Stimulated activated naive CD8-positive, alpha-beta T cell treated with anti-CD3 and anti-CD28 coated beads, Interleukin-15, amount 100 ng/mL, for 72 hours (primary cell): ENCODE measurements around the gene TMEM86B.
A peak's percentile ranks its signal among the peaks of the same experiment; 100 is the strongest.

Experiments
- ATAC-seq: fragments of 150-1000 bp; cut with Tn5 transposase; 2 replicates; pipeline ENCODE4 v1.10.0; 2021; ENCODE audit warnings: mild to moderate bottlenecking, moderate library complexity
- DNase-seq, 2 donors: peaks; one replicate each; pipeline ENCODE4 v3.0.0; 2021 to 2022
- H3K27ac Mint-ChIP-seq, 2 donors: one replicate each; pipeline ENCODE4 v1.8.0; 2022; ENCODE audit warnings: mild to moderate bottlenecking in 2 of 2, mixed read lengths in 2 of 2, moderate library complexity in 2 of 2
- H3K27me3 Mint-ChIP-seq: one replicate; pipeline ENCODE4 v1.8.0; 2022; ENCODE audit warnings: mixed read lengths
- H3K4me1 Mint-ChIP-seq: one replicate; pipeline ENCODE4 v1.8.0; 2022; ENCODE audit warnings: mild to moderate bottlenecking, mixed read lengths
- H3K4me3 Mint-ChIP-seq, 2 donors: one replicate each; pipeline ENCODE4 v1.8.0; 2022; ENCODE audit warnings: mild to moderate bottlenecking in 2 of 2, mixed read lengths in 2 of 2, moderate library complexity in 1 of 2
- H3K9me3 Mint-ChIP-seq, 2 donors: one replicate each; pipeline ENCODE4 v1.8.0; 2022; ENCODE audit warnings: mixed read lengths in 2 of 2

Gene TMEM86B, protein sequence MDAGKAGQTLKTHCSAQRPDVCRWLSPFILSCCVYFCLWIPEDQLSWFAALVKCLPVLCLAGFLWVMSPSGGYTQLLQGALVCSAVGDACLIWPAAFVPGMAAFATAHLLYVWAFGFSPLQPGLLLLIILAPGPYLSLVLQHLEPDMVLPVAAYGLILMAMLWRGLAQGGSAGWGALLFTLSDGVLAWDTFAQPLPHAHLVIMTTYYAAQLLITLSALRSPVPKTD

DNA sequence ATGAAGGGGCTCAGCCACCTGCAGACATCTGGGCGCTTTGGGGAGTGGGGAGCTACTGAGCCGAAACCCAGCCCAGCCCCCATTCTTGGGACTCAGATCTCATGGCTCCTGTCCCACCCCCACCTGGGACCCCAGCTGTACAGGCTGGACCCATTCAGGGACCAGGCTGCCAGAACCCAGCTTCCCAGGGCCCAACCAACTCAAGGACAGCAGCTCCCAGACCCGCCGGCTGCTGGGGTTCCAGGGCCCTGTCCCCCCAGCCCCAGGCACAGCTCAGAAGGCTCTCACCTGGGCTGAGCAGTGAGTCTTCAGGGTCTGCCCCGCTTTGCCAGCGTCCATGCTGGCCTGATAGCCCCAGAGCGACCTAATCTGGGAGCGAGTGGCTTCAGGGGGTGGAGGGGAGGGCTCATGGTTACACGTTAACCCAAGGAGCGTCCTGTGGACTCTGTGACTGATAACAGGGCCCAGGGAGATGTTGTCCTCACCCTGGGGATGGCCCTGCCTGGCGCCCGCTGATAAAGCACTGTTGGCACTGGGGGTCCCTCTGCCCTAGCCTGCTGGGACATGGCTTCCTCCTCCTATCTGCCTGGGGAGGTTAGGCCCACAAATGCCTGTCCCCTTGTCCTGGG lies at the start of gene TMEM86B:
Gene TMEM86B, minus strand, starts transcription at position 361 of the 629 bp plus-strand sequence. Its CDS starts 22 bp downstream, at position 339.
- DNase-seq (no peak), ATAC-seq (no peak)
- peak within 1 kb of the TSS in 1 of 2 donors; percentile 24 for H3K4me3 Mint-ChIP-seq
- peaks cover 10% of the 10 kb centered on the region for H3K4me1 Mint-ChIP-seq
- H3K27me3 Mint-ChIP-seq: no peaks in the 10 kb centered on the region
- no peaks in the 10 kb centered on the region for H3K9me3 Mint-ChIP-seq
- peak within 1 kb of the TSS; percentile 33 to 74 for H3K27ac Mint-ChIP-seq

DNA sequence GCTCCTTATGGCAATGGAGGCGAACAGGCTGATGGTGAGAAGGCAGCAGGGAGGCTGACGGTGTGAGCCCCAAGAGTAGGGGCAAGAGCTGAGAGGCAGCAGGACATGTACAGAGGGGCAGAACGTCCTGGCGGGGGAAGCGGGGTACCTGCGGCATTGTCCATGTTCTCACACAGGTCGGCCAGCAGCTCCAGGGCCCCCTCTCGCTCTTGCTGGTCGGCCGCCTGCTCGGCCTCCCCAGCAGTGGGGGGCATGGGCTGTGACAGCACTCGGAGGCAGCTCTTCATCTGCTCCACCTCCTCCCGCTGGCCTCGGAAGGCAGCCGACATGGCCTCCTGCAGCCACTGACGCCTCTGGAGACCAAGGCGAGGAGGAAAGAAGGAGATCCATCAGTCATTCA lies 48.9 kb upstream of the TMEM86B start:
- H3K27ac Mint-ChIP-seq: no peak overlapping the region

DNA sequence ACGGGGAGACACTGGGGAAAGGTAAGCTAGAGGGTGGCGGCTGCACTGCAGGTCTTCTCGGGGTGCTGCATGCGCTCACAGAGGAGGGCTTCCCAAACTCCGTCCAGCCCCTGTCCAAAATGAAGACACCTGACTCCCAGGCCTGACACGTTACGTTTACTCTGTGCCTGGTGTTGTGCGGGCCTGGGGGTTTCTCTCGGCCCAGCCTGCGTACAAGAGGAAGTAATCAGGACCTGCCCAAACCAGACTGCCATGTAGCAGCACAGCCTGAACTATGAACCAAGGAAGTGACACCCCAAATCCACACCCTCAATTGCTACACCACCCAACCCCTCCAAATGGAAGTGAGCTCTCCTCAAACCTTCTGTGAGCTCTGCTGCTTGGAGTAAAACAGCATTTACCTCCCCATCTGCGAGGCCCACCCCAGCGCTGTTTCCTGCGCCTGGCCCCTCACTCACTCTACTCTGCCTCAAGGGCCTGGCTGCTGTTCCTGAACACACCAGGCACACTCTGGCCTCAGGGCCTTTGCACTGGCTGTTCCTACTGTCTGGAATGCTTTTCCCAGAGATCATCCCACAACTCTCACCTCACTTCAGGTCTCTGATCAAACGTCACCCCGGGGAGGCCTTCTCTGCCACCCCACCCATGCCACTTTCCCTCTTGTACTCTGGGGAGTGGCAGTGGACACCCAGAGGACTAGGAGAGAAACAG lies 48.3 kb upstream of the TMEM86B start:
- H3K27me3 Mint-ChIP-seq: no peaks in the 10 kb centered on the region
- no peak overlapping the region for H3K27ac Mint-ChIP-seq
- DNase-seq: no peak
- H3K9me3 Mint-ChIP-seq: no peaks in the 10 kb centered on the region
- no peak overlapping the region for H3K4me3 Mint-ChIP-seq
- H3K4me1 Mint-ChIP-seq: peaks cover 50% of the 10 kb centered on the region
- ATAC-seq: no peak

More for the DNA sequence above, 48.9 kb upstream of the TMEM86B start:
- Mint-ChIP-seq H3K4me3 (no peak overlapping the region), H3K9me3 (no peaks in the 10 kb centered on the region), H3K27me3 (no peaks in the 10 kb centered on the region), H3K4me1 (peaks cover 52% of the 10 kb centered on the region)
- no peak for ATAC-seq
- no peak for DNase-seq

DNA sequence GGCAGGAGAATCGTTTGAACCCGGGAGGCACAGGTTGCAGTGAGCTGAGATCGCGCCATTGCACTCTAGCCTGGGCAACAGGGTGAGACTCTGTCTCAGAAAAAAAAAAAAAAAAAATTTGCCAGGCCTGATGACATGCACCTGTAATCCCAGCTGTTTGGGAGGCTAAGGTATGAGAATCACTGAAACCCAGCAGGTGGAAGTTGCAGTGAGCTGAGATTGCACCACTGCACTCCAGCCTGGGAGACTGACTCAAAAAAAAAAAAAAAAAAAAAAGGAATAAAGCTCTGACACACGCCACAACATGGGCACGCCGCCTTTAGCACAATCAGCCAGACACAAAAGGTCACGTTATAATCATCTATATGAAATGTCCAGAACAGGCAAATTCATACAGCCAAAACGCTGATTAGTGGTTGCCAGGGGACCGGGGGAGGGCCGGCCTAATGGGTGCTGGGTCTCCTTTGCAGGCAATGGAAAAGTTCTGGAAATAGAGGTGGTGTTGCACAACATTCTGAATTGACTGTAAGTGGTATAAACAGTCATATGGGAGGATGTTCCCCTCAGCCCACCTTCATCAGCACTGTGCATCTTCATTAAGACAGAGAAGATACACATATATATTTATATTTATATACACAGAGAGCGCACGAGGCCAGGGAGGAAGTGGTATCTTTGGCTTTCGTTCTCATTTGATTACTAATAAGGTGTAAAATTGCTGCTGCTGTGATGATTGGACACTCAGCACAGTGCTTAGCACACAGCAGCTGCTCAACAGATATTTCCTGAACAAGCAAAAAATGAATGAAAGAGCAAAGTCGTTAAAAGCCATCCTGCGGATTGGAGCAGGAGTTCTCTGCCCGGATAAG lies 47.5 kb upstream of the TMEM86B start:
- no peak for DNase-seq
- ATAC-seq: no peak
- Mint-ChIP-seq H3K27ac (peak overlapping the region in 1 of 2 donors; percentile 40), H3K27me3 (no peaks in the 10 kb centered on the region), H3K9me3 (no peaks in the 10 kb centered on the region), H3K4me1 (peaks cover 43% of the 10 kb centered on the region), H3K4me3 (no peak overlapping the region)

DNA sequence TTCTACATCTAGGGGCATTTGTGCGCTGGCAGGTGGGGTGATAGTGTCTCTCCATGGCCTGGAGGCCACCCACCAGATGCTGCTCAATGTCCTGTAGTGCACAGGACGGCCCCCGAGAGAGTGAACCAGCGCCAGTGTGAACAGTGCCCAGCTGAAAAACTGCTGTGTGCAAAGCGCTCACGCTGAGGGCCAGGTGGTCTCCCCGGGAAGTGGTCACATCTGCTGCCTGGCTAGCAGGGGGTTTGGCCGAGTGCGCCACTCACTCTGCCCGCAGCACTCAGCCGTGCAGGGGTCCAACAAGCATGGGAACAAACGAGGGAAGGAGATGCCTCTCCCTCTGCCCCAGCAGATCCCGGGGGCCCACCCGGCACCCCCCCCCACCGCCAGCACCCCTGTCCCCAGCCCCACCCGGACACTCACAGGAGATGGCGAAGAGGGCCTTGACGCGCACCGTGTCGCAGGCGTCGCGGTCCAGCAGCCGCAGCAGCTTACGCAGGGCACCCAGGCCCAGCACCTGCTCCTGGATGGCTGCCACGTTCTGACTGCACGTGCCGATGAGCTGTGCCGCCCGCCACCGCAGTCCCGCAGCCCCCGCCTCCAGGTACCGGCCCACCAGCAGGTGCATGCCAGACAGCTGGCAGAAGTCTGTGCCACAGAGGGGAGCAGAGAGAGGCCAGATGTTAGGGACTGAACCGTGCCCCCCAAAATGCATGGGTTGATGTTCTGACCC lies 45.6 kb upstream of the TMEM86B start:
- no peak for DNase-seq
- Mint-ChIP-seq H3K4me1 (peaks cover 23% of the 10 kb centered on the region), H3K4me3 (no peak overlapping the region), H3K9me3 (no peaks in the 10 kb centered on the region), H3K27ac (no peak overlapping the region), H3K27me3 (no peaks in the 10 kb centered on the region)
- ATAC-seq: no peak

DNA sequence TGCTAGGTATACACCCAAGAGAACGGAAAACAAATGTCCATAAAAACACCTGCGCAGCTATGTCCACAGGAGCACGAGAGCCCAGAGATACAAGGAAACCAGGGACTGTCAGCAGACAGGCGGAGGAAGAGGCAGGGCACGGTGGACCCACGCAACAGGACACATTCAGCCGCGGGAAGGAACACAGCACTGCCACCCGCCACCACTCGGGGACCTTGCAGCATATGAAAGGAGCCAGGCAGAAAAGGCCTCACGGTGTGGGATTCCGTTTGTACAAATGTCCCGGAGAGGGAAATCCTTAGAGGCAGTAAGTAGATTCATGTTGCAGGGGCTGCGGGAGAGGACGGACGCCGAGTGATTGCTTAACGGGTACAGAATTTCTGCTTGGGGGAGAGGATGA lies 43.6 kb upstream of the TMEM86B start:
- no peak for ATAC-seq
- peak overlapping the region in 1 of 2 donors; percentile 82 for H3K27ac Mint-ChIP-seq
- DNase-seq: no peak
- H3K27me3 Mint-ChIP-seq: no peaks in the 10 kb centered on the region
- H3K4me3 Mint-ChIP-seq: no peak overlapping the region
- H3K9me3 Mint-ChIP-seq: no peaks in the 10 kb centered on the region
- H3K4me1 Mint-ChIP-seq: peaks cover 10% of the 10 kb centered on the region

DNA sequence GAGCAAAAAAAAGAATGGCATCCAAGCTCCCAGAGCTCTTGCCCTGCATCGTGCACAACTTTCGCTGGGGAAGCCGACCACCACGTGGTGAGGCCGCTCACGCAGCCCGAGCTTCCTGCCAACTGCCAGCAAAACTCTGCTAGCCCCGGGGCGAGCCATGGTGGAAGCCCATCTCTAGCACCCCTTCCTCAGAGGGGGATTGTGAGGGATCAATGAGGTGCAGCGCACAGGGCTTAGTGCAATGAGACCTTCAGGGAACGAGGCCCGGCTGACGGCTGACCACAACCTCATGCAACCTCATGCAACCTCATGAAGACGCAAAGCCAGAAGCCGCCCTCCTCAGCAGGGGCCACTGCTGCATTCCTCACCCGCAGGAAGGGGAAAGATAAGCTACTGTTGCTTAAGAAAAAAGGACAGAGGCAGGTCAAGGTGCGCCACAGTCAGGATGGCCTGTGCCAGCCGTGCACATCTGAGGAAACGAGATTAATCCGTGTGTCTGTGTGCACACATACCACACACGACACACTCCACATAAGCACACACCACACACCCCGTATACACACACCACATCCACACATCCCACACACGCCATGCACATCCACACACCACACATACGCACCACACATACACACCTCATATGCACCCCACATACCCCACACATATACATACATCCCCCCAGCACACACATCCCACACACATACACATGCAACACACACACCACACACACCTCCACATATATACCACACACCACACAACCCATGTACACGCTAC lies 41.8 kb upstream of the TMEM86B start:
- ATAC-seq: no peak
- no peak for DNase-seq
- H3K27me3 Mint-ChIP-seq: no peaks in the 10 kb centered on the region
- peak overlapping the region in 1 of 2 donors; percentile 2 for H3K27ac Mint-ChIP-seq
- H3K4me3 Mint-ChIP-seq: no peak overlapping the region
- H3K9me3 Mint-ChIP-seq: peaks cover 6 to 8% of the 10 kb centered on the region in 2 donors
- no peaks in the 10 kb centered on the region for H3K4me1 Mint-ChIP-seq

DNA sequence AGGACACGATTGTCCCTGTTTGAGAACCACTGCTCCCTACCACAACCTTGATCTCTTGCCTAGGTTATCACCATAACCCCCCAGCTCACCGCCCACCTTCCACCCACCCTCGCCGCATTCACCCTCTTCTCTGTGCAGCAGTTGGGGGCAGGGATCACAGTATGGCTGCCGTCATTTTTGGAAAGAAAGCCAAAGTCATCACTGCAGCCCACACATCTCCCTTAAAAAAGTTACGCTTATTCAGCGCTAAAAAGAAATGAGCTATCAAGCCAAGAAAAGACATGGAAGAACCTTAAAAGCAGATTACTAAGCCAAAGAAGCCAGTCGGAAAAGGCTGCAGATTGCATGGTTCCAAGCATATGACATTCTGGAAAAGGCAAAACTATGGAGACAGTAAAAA lies 40.7 kb upstream of the TMEM86B start:
- ATAC-seq: no peak
- H3K27me3 Mint-ChIP-seq: no peaks in the 10 kb centered on the region
- H3K4me3 Mint-ChIP-seq: no peak overlapping the region
- H3K9me3 Mint-ChIP-seq: peaks cover 6 to 8% of the 10 kb centered on the region in 2 donors
- H3K27ac Mint-ChIP-seq: no peak overlapping the region
- DNase-seq: no peak
- H3K4me1 Mint-ChIP-seq: no peaks in the 10 kb centered on the region

DNA sequence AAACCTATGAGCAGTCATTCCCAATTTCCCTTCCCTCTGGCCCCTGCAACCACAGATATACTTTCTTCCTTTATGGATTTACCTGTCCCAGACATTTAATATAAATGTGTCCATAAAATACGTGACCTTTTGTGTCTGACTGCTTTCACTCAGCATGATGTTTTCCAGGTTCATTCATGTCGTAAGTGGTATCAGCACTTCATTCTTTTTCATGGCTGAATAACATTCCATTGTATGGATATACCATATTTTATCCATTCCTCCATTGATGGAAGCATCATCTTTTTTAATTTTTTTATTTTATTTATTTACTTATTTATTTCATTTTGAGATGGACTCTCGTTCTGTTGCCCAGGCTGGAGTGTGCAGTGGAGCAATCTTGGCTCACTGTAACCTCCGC lies 38.3 kb upstream of the TMEM86B start:
- H3K27ac Mint-ChIP-seq: no peak overlapping the region
- no peaks in the 10 kb centered on the region for H3K4me1 Mint-ChIP-seq
- DNase-seq: no peak
- no peak overlapping the region for H3K4me3 Mint-ChIP-seq
- no peak for ATAC-seq
- H3K9me3 Mint-ChIP-seq: peaks cover 6 to 8% of the 10 kb centered on the region in 2 donors
- H3K27me3 Mint-ChIP-seq: no peaks in the 10 kb centered on the region

DNA sequence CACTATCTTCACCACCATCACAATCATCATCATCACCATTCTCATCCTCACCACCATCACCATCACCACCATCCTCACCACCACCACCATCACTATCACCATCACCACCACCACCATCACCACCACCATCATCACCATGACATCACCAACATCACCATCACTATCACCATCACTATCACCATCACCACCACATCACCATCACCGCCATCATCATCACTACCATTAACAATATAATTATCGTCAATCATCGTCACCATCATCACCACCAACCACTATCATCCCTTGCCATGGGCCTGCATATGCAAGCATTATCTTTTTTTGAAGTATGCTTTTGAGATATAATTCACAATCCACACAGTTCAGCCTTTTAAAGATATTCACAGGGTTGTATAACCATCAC lies 37.8 kb upstream of the TMEM86B start:
- H3K27ac Mint-ChIP-seq: peak overlapping the region in 1 of 2 donors; percentile 0
- no peak for DNase-seq
- H3K27me3 Mint-ChIP-seq: no peaks in the 10 kb centered on the region
- peaks cover 6 to 8% of the 10 kb centered on the region in 2 donors for H3K9me3 Mint-ChIP-seq
- H3K4me1 Mint-ChIP-seq: no peaks in the 10 kb centered on the region
- no peak overlapping the region for H3K4me3 Mint-ChIP-seq
- ATAC-seq: no peak

DNA sequence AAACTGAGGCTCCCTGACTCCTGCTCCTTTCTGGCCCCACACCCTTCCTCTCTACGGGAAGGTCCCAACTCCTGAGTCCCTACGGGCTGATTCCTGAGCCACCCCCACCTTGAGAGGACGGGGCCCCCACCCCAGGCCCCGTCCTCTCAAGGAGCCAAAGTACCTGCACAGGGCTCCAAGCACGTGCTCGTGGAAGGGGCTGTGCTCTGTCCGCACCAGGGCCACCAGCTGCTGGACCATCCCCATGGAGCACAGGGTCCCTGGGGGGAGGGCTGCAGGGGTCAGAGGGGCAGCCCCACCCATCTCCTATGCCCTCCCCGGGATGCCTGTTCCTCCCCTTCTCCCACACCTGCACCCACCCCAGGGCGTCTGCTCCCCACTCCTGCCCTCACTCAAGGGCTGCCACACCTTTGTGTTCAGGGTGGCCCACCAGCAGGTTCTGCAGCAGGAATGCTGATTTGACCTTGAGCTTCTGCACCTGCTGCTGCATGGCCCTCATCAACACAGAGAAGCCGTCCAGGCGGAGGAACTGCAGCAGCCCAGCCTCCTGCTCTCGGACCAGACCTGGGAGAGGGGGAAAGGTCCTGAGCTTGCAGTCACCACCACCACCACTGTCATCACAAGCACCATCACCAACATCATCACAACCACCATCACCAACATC lies 37.3 kb upstream of the TMEM86B start:
- Mint-ChIP-seq H3K27ac (no peak overlapping the region), H3K9me3 (peaks cover 6 to 8% of the 10 kb centered on the region in 2 donors), H3K4me1 (no peaks in the 10 kb centered on the region), H3K4me3 (no peak overlapping the region), H3K27me3 (no peaks in the 10 kb centered on the region)
- DNase-seq (no peak), ATAC-seq (no peak)

DNA sequence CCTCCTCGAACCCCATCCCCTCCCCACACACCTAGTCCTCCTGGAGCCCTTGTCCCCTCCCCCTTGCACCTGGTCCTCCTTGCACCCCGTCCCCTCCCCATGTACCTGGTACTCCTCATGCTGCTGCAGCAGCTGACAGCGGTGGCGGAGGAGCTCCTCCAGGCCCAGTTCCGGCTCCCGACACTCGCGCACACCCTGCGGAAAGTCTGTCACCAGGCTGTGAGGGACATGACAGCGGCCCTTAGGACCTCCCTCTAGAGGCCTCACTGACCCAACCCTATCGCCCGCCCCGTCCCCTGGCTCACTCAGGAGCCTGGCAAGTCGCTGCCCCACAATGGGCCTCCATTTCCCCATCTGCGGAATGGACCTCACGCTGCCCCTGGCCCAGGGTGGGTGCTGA lies 36.6 kb upstream of the TMEM86B start:
- Mint-ChIP-seq H3K9me3 (peaks cover 6 to 8% of the 10 kb centered on the region in 2 donors), H3K4me3 (no peak overlapping the region), H3K27ac (no peak overlapping the region), H3K27me3 (no peaks in the 10 kb centered on the region), H3K4me1 (peaks cover 4% of the 10 kb centered on the region)
- DNase-seq: no peak
- no peak for ATAC-seq

DNA sequence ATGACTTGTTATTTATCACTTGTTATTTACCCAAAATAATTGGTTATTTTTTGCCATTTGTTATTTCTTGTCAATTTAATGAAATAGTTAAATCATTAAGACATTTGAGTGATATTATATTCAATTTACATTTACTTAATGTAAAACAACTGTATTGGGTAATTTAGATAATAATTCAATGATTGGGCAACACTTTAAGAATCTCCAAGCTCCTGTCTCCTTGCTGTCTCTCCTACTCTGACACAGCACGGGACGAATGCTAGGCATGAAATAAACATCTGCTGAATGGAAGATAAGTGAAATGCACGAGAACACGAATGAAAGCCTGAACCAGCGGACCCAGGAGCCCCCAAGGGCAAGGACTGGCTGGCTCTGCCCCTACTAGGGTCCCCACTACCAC lies 36.0 kb upstream of the TMEM86B start:
- H3K9me3 Mint-ChIP-seq: peaks cover 6 to 8% of the 10 kb centered on the region in 2 donors
- peaks cover 10% of the 10 kb centered on the region for H3K4me1 Mint-ChIP-seq
- no peaks in the 10 kb centered on the region for H3K27me3 Mint-ChIP-seq
- DNase-seq: no peak
- H3K4me3 Mint-ChIP-seq: no peak overlapping the region
- no peak overlapping the region for H3K27ac Mint-ChIP-seq
- ATAC-seq: no peak

DNA sequence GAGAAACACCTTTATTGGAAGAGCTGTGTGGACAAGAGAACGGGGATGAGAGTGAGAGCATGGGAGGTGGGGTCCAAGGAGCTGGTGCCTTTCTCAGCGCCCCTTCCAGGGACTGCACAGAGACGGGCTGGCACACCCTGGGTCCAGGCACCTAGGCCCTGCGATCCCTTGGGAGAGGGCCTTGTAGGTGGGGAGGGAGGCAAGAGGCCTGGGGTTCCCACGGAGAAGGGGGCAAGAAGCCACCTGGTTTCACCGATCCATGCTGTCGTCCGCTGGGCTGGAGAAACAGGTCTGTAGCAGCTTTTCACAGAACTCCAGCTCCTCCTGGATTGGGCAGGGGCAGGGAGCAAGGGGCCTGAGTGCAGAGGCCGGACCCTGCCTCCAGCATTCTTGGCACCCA lies 33.8 kb upstream of the TMEM86B start:
- Mint-ChIP-seq H3K4me3 (no peak overlapping the region), H3K4me1 (peaks cover 15% of the 10 kb centered on the region), H3K27me3 (no peaks in the 10 kb centered on the region), H3K27ac (no peak overlapping the region), H3K9me3 (peaks cover 6 to 8% of the 10 kb centered on the region in 2 donors)
- ATAC-seq (no peak), DNase-seq (no peak)
